Breast epithelium (tissue), 4 donors: Measurements from ENCODE around the gene RFC2. TPM values are rescaled to one million over a fixed set of nuclear protein-coding genes. Genes with fewer than 3 reads are reported as not detected.

ENCODE experiments used
- DNase-seq, 2 donors: peaks; one replicate each; pipeline ENCODE4 v3.0.0-alpha.2; 2019; ENCODE audit warnings: low spot score in 2 of 2
- H3K27ac ChIP-seq, 2 donors: fragments of 200-600 bp; sonication (generic) in 1 of 2; one replicate each; pipeline ENCODE4 v1.5.1; 2016 to 2019; ENCODE audit warnings: mild to moderate bottlenecking in 1 of 2
- H3K27me3 ChIP-seq, 2 donors: fragments of 200-600 bp; sonication (generic) in 1 of 2; one replicate each; pipeline versions ENCODE4 v1.5.1 to v1.6.0; 2017 to 2019; ENCODE audit warnings: control low read depth in 1 of 2, mild to moderate bottlenecking in 1 of 2
- H3K36me3 ChIP-seq: fragments of 200-600 bp; one replicate; pipeline ENCODE4 v1.5.1; 2019
- H3K4me1 ChIP-seq, 2 donors: fragments of 200-600 bp; sonication (generic); one replicate each; pipeline ENCODE4 v1.5.1; 2016 to 2019; ENCODE audit warnings: control low read depth in 1 of 2
- H3K4me3 ChIP-seq, 3 donors: fragments of 200-600 bp; sonication (generic); 1 replicate in 2 of 3; 2 replicates in 1 of 3; pipeline ENCODE4 v1.5.1; 2016 to 2019; ENCODE audit warnings: mild to moderate bottlenecking in 3 of 3, moderate library complexity in 2 of 3
- H3K9me3 ChIP-seq, 2 donors: fragments of 200-600 bp; sonication (generic) in 1 of 2; one replicate each; pipeline ENCODE4 v1.5.1; 2016 to 2019; ENCODE audit warnings: control low read depth in 1 of 2
- CTCF ChIP-seq, 3 donors: fragments of 450-650 bp; IDR thresholded peaks; one replicate each; pipeline ENCODE4 v1.5.1; 2016 to 2017; ENCODE audit warnings: antibody characterized with exemption in 3 of 3, mild to moderate bottlenecking in 3 of 3, moderate library complexity in 3 of 3
- POLR2A ChIP-seq: fragments of 450-650 bp; IDR thresholded peaks from one replicate; pipeline ENCODE4 v1.6.1; 2016; ENCODE audit warnings: antibody characterized with exemption, mild to moderate bottlenecking, moderate library complexity
- POLR2AphosphoS5 ChIP-seq, 3 donors: sonication (generic); formaldehyde crosslinking; IDR thresholded peaks; one replicate each; pipeline ENCODE4 v1.6.1; 2017; ENCODE audit warnings: antibody characterized with exemption in 3 of 3
- intact Hi-C: fragments of 100-400 bp; cut with DNase I; formaldehyde crosslinking; loops from one replicate; pipeline ENCODE4 v1.15.1; 2023; ENCODE audit warnings: low total_unique reads
- total RNA-seq, 3 donors: library from RNA; depleted of rRNA; stranded (reverse); fragments of >200 nt; gene quantifications; one replicate each; pipeline ENCODE4 v1.1.0, GENCODE V29; 2016

The RFC2 gene
- total RNA-seq, 3 donors from 2014 or later = 15.4 to 25.6 (median 17.1) TPM

DNA sequence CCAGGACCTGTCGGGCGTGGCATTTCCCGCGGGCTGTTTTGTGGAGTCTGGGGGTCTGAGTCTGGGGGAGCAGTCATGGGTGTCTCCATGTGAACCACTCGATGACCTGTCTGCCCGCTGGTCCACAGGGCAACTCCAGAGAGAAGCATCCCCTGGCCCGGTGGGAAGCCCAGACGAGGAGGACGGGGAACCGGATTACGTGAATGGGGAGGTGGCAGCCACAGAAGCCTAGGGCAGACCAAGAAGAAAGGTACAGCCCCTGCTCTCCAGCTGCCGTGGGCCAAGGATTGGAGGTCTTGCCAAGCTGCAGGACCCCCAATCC, 29.7 kb downstream of the RFC2 start:
- Histone ChIP-seq H3K9me3 (no peaks in the 10 kb centered on the region), H3K27ac (no peak overlapping the region), H3K4me3 (no peak overlapping the region), H3K4me1 (no peaks in the 10 kb centered on the region), H3K36me3 (no peaks in the 10 kb centered on the region), H3K27me3 (no peaks in the 10 kb centered on the region)
- TF ChIP-seq POLR2A = no peak
- TF ChIP-seq CTCF (IDR thresholded peaks at IDR 0.05) = no peak
- TF ChIP-seq POLR2AphosphoS5 (IDR thresholded peaks at IDR 0.05) = no peak
- intact Hi-C loops = no loop called here
- DNase-seq = no peak

DNA sequence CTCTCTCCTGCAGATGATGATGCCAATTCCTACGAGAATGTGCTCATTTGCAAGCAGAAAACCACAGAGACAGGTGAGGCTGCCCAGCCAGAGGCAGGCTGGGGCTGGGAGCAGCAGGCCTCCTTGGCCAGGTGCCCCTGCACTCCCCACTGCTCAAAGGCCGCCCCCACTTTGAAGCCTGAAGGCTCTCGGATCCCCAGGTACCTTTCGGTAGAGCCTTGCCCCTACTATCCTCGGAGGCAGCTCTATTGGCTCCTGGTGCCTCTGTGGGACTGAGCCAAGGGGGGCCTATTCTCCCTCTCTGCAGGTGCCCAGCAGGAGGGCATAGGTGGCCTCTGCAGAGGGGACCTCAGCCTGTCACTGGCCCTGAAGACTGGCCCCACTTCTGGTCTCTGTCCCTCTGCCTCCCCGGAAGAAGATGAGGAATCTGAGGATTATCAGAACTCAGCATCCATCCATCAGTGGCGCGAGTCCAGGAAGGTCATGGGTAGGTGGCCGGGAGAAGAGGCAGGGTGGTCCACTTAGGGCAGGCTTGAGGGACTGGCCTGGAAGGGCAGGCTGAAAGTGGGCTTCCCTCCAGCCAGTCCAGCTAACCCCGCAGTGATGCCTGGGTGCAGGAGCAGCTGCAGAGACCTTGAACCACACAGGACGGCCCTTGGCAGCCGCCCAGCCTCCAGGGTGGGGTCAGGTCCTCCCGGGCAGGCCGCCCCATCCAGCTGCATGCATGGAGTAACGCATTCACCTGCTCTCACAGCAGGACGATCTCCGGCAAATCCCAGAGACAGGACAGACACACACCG, 30.3 kb downstream of the RFC2 start:
- intact Hi-C loops = no loop called here
- TF ChIP-seq POLR2A (no peak), CTCF (IDR thresholded peaks at IDR 0.05) (no peak), POLR2AphosphoS5 (IDR thresholded peaks at IDR 0.05) (no peak)
- DNase-seq = no peak
- no peaks in the 10 kb centered on the region for H3K4me1 ChIP-seq
- no peaks in the 10 kb centered on the region for H3K36me3 ChIP-seq
- H3K27ac ChIP-seq = no peak overlapping the region
- H3K27me3 ChIP-seq = no peaks in the 10 kb centered on the region
- H3K4me3 ChIP-seq = no peak overlapping the region
- no peaks in the 10 kb centered on the region for H3K9me3 ChIP-seq

GRCh38 chr7:74222851-74223710, 31.1 kb downstream of the RFC2 start:
- Histone ChIP-seq H3K4me1 (no peaks in the 10 kb centered on the region), H3K4me3 (no peak overlapping the region), H3K9me3 (no peaks in the 10 kb centered on the region), H3K36me3 (no peaks in the 10 kb centered on the region), H3K27me3 (no peaks in the 10 kb centered on the region), H3K27ac (no peak overlapping the region)
- DNase-seq = no peak
- TF ChIP-seq POLR2A = no peak
- TF ChIP-seq CTCF (IDR thresholded peaks at IDR 0.05) = no peak
- no peak for TF ChIP-seq POLR2AphosphoS5 (IDR thresholded peaks at IDR 0.05)
- intact Hi-C loops = no loop called here

GRCh38 chr7:74221713-74222112, 32.5 kb downstream of the RFC2 start:
- no peak overlapping the region for H3K27ac ChIP-seq
- no peak for TF ChIP-seq POLR2AphosphoS5 (IDR thresholded peaks at IDR 0.05)
- TF ChIP-seq CTCF (IDR thresholded peaks at IDR 0.05) = no peak
- TF ChIP-seq POLR2A = no peak

GRCh38 chr7:74220229-74220628, 34.0 kb downstream of the RFC2 start:
- Histone ChIP-seq H3K27ac (no peak overlapping the region), H3K4me1 (no peaks in the 10 kb centered on the region), H3K27me3 (no peaks in the 10 kb centered on the region), H3K36me3 (no peaks in the 10 kb centered on the region), H3K9me3 (no peaks in the 10 kb centered on the region), H3K4me3 (no peak overlapping the region)
- no peak for TF ChIP-seq CTCF (IDR thresholded peaks at IDR 0.05)
- TF ChIP-seq POLR2A = no peak
- no peak for TF ChIP-seq POLR2AphosphoS5 (IDR thresholded peaks at IDR 0.05)
- no peak for DNase-seq
- intact Hi-C loops = no loop called here

More at GRCh38 chr7:74221713-74222112, 32.5 kb downstream of the RFC2 start:
- H3K4me1 ChIP-seq = no peaks in the 10 kb centered on the region
- no peaks in the 10 kb centered on the region for H3K9me3 ChIP-seq
- no peak overlapping the region for H3K4me3 ChIP-seq
- H3K27me3 ChIP-seq = no peaks in the 10 kb centered on the region
- DNase-seq = no peak
- H3K36me3 ChIP-seq = no peaks in the 10 kb centered on the region
- intact Hi-C loops = no loop called here
